CD4-positive, alpha-beta T cell (primary cell): ENCODE results near the gene IGF1R. TPM values are rescaled to one million over a fixed set of nuclear protein-coding genes. Genes with fewer than 3 reads are reported as not detected.

Experiments
- ATAC-seq: fragments of 200-7000 bp; cut with Tn5 transposase; one replicate; pipeline ENCODE4 v1.10.0; 2022; ENCODE audit warnings: mild to moderate bottlenecking; ENCODE audit not compliant: poor library complexity
- CTCF ChIA-PET: fragments of 350-600 bp; sonication (Branson Sonifier 250); formaldehyde crosslinking; loops from one replicate; lab custom pipeline; 2021; ENCODE audit warnings: antibody characterized with exemption, inconsistent platforms; lab: Charles Lee
- POLR2A ChIA-PET: fragments of 350-600 bp; sonication (Branson Sonifier 250); formaldehyde crosslinking; loops from one replicate; lab custom pipeline; 2021; ENCODE audit warnings: antibody characterized with exemption, inconsistent platforms; lab: Charles Lee
- DNase-seq, 14 experiments: peaks; one replicate each; pipeline ENCODE4 v3.0.0-alpha.2; 2013 to 2020; ENCODE audit warnings: mixed read lengths in 2 of 14
- H3K27ac ChIP-seq, 2 donors: one replicate each; pipeline versions ENCODE4 v1.5.1 to v1.7.0; 2013; ENCODE audit warnings: low read length in 2 of 2, low read depth in 1 of 2, mild to moderate bottlenecking in 1 of 2
- H3K27me3 ChIP-seq, 2 experiments: 1 replicate in 1 of 2; 2 replicates in 1 of 2; pipeline versions ENCODE4 v1.6.1 to v1.7.0; 2013; ENCODE audit warnings: low read length in 2 of 2, control low read depth in 1 of 2, mild to moderate bottlenecking in 1 of 2, moderate library complexity in 1 of 2; ENCODE audit not compliant: insufficient read depth in 2 of 2, control insufficient read depth in 1 of 2
- H3K36me3 ChIP-seq: one replicate; pipeline ENCODE4 v1.6.1; 2013; ENCODE audit warnings: low read length, control low read depth; ENCODE audit not compliant: insufficient read depth
- H3K4me1 ChIP-seq: one replicate; pipeline ENCODE4 v1.6.1; 2013; ENCODE audit warnings: low read length, control low read depth; ENCODE audit not compliant: insufficient read depth
- H3K4me3 ChIP-seq: one replicate; pipeline ENCODE4 v1.5.1; 2013; ENCODE audit warnings: mild to moderate bottlenecking, low read length, moderate library complexity
- H3K9me3 ChIP-seq, 2 experiments: 1 replicate in 1 of 2; 2 replicates in 1 of 2; pipeline versions ENCODE4 v1.6.1 to v1.7.0; 2013; ENCODE audit warnings: low read length in 2 of 2, mild to moderate bottlenecking in 2 of 2, control low read depth in 1 of 2, moderate library complexity in 1 of 2; ENCODE audit not compliant: control insufficient read depth in 1 of 2, insufficient read depth in 1 of 2
- H3K27ac Mint-ChIP-seq: one replicate; pipeline ENCODE4 v1.8.0; 2020; ENCODE audit warnings: mixed read lengths
- H3K27me3 Mint-ChIP-seq: one replicate; pipeline ENCODE4 v1.8.0; 2021; ENCODE audit warnings: mixed read lengths
- H3K36me3 Mint-ChIP-seq: one replicate; pipeline ENCODE4 v1.8.0; 2021; ENCODE audit warnings: low read depth, mixed read lengths
- H3K4me1 Mint-ChIP-seq: one replicate; pipeline ENCODE4 v1.8.0; 2021; ENCODE audit warnings: low read depth, mixed read lengths
- H3K4me3 Mint-ChIP-seq: one replicate; pipeline ENCODE4 v1.8.0; 2020; ENCODE audit warnings: mild to moderate bottlenecking, mixed read lengths
- H3K9me3 Mint-ChIP-seq: one replicate; pipeline ENCODE4 v1.8.0; 2020; ENCODE audit warnings: mixed read lengths
- CTCF ChIP-seq: fragments of 200-600 bp; IDR thresholded peaks from one replicate; pipeline ENCODE4 v1.8.0; 2022; ENCODE audit warnings: antibody characterized with exemption, mild to moderate bottlenecking
- intact Hi-C, 2 experiments: fragments of 100-400 bp; cut with DNase I in 1 of 2; cut with micrococcal nuclease in 1 of 2; formaldehyde crosslinking; loops; one replicate each; pipeline versions ENCODE4 v1.15.1 to v1.9.0; 2023 to 2025; cut with DNase I, micrococcal nuclease
- total RNA-seq, 174 experiments: library from RNA in 2 of 174; stranded (reverse) in 2 of 174; gene quantifications; one replicate each; pipeline ENCODE4 v1.2.3 and lab custom pipeline; 2021 to 2026

The IGF1R gene
- total RNA-seq, 2 experiments from 2014 or later, result 39.2 to 40.3 TPM

GRCh38 chr15:98950248-98950647, 301.9 kb downstream of the IGF1R start:
- Mint-ChIP-seq H3K27ac (no peak overlapping the region), H3K9me3 (no peaks in the 10 kb centered on the region), H3K4me3 (no peak overlapping the region), H3K36me3 (peaks cover 65% of the 10 kb centered on the region), H3K27me3 (no peaks in the 10 kb centered on the region), H3K4me1 (peaks cover 20% of the 10 kb centered on the region)
- CTCF ChIA-PET, result no interaction called here
- Histone ChIP-seq H3K9me3 (no peaks in the 10 kb centered on the region), H3K4me1 (peaks cover 11% of the 10 kb centered on the region), H3K36me3 (peaks cover 23% of the 10 kb centered on the region), H3K4me3 (no peak overlapping the region), H3K27ac (no peak overlapping the region), H3K27me3 (no peaks in the 10 kb centered on the region)
- ATAC-seq (no peak), DNase-seq (no peak)
- intact Hi-C loops, result no loop called here
- no peak for TF ChIP-seq CTCF
- POLR2A ChIA-PET, result no interaction called here

GRCh38 chr15:98951004-98951403, 302.7 kb downstream of the IGF1R start:
- ChIA-PET CTCF (no interaction called here), POLR2A (no interaction called here)
- Histone ChIP-seq H3K27ac (no peak overlapping the region), H3K9me3 (no peaks in the 10 kb centered on the region), H3K4me1 (peaks cover 11% of the 10 kb centered on the region), H3K27me3 (no peaks in the 10 kb centered on the region), H3K4me3 (no peak overlapping the region), H3K36me3 (peaks cover 19% of the 10 kb centered on the region)
- intact Hi-C loops, result no loop called here
- H3K36me3 Mint-ChIP-seq, result peaks cover 58% of the 10 kb centered on the region
- H3K27ac Mint-ChIP-seq, result peak overlapping the region; percentile 27
- no peaks in the 10 kb centered on the region for H3K27me3 Mint-ChIP-seq
- no peak for DNase-seq
- peaks cover 20% of the 10 kb centered on the region for H3K4me1 Mint-ChIP-seq
- no peaks in the 10 kb centered on the region for H3K9me3 Mint-ChIP-seq
- ATAC-seq, result no peak
- H3K4me3 Mint-ChIP-seq, result no peak overlapping the region
- no peak for TF ChIP-seq CTCF

GRCh38 chr15:98951493-98952320, 303.4 kb downstream of the IGF1R start:
- peak overlapping the region; percentile 74 for H3K27ac Mint-ChIP-seq
- H3K27ac ChIP-seq, result no peak overlapping the region
- peaks cover 11% of the 10 kb centered on the region for H3K4me1 ChIP-seq
- no peaks in the 10 kb centered on the region for H3K27me3 Mint-ChIP-seq
- H3K9me3 Mint-ChIP-seq, result no peaks in the 10 kb centered on the region
- no peak for TF ChIP-seq CTCF
- intact Hi-C loops, result no loop called here
- DNase-seq (no peak), ATAC-seq (no peak)
- no peak overlapping the region for H3K4me3 Mint-ChIP-seq
- peaks cover 19% of the 10 kb centered on the region for H3K36me3 ChIP-seq
- H3K36me3 Mint-ChIP-seq, result peaks cover 56% of the 10 kb centered on the region
- H3K9me3 ChIP-seq, result no peaks in the 10 kb centered on the region
- peaks cover 20% of the 10 kb centered on the region for H3K4me1 Mint-ChIP-seq
- CTCF ChIA-PET, result no interaction called here
- POLR2A ChIA-PET, result no interaction called here
- H3K4me3 ChIP-seq, result no peak overlapping the region
- H3K27me3 ChIP-seq, result no peaks in the 10 kb centered on the region
